GM19240 (cell line): Measurements from ENCODE around the gene GAL3ST3.
"Not testable (repeated sequence)": the region's sequence is repeated elsewhere in the genome, so short reads cannot be mapped to it uniquely, and the experiment has no call there.

ENCODE experiments used
- DNase-seq: peaks from one replicate; pipeline ENCODE4 v3.0.0; 2011; ENCODE audit warnings: low spot score; ENCODE audit not compliant: insufficient read length

The GAL3ST3 gene

DNA sequence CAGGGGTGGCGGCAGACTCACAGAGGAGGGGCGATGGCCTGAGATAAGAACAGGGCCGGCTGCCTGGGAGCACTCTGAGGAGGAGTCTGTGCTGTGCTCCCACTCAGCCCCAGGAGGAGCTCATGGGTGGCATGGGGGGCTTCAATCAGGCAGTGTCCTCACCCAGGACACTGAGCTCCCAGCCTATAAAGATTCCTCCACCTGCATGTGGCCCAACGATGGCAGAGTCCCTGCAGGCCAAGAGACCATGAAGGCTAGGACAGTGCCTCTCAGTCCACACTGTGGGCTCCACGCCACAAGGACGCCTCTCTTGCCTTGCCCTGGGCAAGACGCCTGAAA lies 35.2 kb downstream of the GAL3ST3 start:
- DNase-seq: no peak

DNA sequence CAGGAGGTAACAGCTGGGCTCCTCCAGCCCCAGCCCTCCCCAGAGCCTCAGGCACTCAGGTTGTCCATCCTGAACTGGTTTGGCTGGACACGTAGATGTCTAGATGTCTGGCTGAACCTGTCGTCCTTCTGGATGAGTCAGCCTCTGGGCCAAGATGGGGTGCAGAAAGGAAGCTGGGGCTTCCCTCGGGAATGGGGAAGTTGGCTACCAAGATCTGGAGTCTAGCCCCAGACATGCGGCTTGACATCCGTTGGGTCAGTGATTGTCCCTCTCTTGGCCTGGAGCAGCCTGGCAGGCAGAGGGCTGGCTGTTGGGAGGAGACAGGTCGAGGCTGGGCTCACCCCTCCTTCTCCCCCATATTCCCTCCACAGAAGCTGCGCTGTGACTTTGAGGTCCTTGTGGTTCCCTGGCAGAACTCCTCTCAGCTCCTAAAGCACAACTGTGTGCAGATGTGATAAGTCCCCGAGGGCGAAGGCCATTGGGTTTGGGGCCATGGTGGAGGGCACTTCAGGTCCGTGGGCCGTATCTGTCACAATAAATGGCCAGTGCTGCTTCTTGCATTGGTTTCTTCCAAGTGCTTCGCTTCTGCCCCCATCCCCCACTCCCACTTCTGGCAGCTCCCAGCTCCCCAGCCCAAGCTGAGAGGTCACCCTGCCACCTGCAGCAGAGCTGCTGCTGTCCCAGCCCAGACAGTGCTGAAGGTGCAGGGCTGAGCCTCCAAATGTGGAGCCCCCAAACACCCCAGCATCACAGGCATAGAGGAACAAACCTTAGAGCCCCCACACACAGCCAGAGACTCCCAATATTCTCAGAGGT lies 35.8 kb downstream of the GAL3ST3 start:
- no peak for DNase-seq

DNA sequence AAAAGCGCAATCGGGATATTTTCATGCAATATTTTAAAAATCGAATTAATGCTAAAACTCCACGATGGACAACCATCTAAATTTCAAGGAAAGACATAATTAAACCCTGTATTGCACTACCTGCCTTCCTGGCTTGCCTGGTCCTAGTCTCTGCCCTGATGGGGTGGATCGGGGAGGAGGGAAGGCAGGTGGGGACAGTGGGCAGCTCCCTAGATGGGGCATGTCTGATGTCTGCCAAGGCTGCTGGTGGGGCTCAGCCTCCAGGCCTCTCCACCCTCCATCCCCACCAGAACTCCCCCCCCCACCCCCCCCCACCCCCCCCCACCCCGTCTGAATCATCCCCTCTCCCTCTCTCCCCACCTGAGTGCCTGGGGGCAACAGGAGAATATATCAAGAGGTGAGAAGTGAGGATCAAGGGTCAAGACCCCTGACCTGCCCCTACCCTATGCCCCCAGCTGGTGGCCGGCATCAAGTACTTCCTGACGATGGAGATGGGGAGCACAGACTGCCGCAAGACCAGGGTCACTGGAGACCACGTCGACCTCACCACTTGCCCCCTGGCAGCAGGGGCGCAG lies 36.5 kb downstream of the GAL3ST3 start:
- DNase-seq: no peak

DNA sequence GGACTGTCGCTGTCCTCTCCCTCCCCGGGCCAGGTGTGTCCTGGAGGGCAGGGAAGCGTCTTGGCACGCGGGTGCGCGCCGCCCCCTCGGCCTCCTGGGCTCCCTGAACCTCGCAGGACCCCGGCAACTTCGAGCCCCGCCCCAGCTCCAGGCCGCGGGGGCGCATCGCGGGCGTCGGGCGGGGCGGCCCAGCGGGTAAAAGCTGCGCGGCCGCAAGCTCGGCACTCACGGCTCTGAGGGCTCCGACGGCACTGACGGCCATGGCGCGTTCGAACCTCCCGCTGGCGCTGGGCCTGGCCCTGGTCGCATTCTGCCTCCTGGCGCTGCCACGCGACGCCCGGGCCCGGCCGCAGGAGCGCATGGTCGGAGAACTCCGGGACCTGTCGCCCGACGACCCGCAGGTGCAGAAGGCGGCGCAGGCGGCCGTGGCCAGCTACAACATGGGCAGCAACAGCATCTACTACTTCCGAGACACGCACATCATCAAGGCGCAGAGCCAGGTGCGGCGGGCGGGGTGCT lies 37.1 kb downstream of the GAL3ST3 start, which contains the start of gene CST6:
Gene CST6 (plus strand): TSS at position 224 of the 519 bp plus-strand sequence. CDS start 37 bp downstream, at position 261.
- no peak for DNase-seq

DNA sequence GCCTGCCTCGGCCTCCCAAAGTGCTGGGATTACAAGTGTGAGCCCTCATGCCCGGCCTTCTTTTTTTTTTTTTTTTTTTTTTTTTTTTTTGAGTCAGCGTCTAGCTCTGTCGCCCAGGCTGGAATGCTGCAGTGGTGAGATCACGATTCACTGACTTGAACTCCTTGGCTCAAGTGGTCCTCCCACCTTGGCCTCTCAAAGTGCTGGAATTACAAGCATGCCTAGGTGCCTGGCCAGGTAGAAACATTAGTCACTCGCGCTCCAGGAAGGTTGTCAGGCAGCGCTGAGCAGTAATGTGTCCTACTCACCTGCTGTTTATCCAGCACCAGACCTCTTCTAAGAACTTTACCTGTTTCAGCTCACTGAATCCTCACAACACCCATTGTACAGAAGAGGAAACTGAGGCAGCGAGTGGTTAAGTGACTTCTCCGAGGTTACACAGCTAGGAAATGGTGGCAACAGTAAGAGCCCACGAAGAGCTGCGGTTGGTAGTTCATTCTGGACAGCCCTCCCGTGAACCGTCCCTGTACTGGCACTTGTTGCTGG lies 37.6 kb downstream of the GAL3ST3 start:
- no peak for DNase-seq

DNA sequence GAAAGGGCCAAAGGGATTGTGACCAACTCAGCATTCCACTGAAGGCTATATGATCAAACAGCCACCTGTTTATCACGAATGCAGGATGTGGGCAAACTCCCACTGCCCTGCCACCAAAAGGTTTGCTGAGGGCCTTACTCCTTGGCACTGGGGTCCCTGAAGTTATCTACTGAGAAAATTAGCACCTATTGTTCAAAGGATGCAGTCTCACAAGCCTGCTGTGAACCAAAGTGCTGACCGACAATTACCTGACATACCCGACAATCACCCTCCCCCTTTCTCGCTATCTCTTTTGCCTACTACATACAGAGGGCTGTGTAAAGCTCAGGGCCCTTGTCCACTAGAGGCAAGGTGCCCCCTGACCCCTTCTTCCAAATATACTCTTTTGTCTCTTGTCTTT lies 38.9 kb downstream of the GAL3ST3 start:
- not testable (repeated sequence) for DNase-seq

DNA sequence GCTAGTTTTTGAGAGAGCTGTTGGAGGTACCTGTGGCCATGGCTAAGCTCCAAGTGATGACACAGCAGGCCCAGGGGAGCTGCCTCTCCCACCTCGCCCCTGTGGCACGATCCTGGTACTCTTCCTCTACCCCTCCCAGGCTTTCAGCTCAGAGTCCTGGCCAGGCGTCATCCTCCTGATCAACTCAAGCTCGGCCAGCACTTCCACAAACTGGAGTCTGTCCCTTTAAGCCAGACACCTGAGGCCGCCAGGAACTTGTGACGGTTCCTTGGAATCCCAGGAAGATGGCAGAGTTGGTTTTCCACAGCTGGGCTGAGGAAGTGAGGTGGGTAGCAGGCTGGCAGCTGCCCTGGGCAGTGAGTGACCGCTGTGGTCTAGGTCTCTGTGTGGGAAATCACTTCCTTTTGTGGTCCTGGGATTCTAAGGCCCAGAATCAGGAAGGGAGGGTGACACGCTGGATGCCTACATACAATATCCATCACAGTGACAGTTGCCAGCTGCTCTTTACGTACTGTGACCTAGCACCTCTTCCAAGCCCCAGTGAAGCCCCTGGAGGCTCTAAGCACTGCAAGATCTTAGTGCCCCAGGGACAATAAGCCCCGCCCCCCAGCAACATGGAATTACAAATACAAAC lies 40.4 kb downstream of the GAL3ST3 start:
- DNase-seq: no peak

DNA sequence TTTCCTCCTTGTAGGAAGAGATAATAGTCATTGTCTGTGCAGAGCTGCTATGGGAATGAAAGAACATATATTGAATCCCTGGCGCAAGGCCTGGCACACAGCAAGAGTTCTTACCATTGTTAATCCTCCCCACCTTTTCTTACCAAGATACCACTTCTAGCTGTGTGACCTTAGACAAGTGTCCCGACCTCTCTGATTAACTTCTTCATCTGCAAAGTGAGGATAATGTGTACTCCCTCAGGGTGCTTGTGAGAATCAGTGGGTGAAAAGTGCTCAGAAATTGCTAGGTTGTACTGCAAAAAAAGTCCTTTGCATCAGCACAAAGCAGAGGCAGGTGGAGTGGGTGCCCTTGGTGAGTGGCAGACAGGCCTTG lies 40.9 kb downstream of the GAL3ST3 start:
- DNase-seq: no peak

DNA sequence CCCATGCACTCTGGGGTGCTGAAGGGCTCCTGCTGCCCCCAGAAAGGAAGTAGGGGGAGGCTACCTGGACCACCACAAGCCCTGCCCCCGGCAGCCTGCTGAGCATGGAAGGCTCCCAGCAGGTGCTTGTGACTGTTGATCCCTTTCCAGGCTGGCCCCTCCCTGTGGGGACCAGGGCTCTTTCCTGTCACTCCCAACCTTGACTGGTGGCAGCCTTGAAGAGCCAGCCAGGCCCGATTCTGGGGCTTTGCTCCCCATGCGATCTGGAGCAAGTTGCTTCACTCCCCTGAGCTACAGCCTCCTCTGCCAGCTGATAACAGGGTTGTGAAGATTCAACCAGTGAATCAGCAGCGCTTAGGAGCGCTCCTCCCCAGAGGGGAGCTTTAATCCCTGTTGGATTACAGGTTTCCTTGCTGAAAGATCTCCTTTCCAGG lies 41.7 kb downstream of the GAL3ST3 start:
- DNase-seq: no peak

DNA sequence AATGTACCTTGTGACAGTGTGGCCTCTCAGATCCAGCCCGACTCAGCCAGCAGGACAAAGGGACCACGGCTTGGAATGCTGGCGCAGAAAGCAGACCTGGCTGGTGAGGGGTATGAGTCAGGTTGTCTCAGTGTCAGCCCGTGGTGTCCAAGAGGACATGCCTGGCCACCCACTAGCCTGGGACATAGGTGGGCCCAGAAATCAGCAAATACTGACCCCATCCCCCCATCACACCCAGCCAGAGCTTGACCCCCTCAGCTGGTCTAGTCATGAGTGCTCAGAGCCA lies 42.1 kb downstream of the GAL3ST3 start:
- DNase-seq: no peak

DNA sequence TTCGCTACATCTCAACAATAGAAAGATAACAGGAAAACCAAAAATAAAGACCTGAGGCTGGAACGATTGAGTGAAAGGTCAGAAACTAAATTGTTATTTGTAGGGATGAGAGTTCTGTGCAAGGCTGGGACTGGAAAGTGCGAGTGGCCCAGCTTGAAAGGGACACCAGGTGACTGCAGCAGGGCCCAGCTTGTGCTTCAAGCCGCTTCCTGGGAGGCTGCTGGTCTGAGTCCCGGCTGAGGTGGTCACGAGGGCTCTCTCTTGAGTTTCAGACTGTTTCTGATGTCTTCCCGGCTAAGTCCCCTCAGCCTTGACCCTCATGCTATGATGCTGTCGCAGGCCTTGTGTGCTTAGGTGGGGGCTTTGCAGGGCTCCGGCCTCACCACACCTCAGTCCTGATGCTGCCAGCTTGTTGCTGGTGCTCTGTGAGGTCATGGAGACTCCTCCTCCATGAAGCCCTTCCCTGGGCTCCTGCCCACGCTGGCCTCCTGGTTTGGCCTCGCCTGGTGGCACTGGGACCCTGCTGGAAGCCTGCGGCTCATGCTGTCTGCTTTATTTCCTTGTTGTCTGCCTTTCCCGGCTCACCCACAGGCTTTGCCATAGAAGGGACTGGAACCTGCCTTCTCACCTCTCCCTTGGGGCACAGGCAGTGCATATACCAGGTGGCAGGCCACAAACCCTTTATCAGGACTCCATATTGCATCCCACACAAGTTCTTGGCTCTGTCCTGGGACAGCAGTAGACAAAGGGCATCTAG lies 42.6 kb downstream of the GAL3ST3 start:
- DNase-seq: no peak

DNA sequence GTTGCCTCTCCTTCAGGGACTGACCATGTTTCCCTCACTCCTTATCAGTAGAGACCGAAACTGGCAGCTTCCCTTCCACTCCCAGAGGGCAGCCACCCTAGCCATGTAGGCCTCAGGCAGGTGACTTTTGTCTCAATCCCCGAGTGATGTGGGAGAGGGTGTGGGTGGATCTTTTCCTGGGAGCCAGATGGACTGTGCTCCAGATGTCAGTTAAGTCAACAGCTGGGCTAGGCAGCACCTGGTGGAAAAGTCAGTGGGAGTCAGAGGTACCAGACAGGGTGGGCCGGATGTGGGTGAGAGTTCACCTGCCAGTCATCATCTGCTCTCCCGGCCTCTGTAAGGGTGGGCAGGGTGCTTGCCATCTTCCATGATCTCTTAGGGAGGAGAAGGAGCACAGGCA lies 44.8 kb downstream of the GAL3ST3 start:
- DNase-seq: no peak

DNA sequence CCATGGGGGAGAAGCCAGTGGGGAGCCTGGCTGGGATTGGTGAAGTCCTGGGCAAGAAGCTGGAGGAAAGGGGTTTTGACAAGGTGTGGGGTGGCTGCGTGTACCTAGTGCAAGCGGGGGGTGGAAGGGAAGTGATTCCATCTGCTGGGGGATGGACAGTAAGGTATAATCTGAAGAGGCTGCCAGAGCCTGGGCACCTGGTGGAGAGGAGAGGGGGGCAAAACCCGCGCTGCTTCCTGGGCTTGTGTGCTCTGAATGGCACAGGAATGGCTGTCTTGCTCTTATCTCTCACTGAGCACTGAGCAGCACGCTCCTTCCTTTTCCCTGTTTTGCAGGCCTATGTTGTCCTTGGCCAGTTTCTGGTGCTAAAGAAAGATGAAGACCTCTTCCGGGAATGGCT lies 45.7 kb downstream of the GAL3ST3 start:
- DNase-seq: no peak

DNA sequence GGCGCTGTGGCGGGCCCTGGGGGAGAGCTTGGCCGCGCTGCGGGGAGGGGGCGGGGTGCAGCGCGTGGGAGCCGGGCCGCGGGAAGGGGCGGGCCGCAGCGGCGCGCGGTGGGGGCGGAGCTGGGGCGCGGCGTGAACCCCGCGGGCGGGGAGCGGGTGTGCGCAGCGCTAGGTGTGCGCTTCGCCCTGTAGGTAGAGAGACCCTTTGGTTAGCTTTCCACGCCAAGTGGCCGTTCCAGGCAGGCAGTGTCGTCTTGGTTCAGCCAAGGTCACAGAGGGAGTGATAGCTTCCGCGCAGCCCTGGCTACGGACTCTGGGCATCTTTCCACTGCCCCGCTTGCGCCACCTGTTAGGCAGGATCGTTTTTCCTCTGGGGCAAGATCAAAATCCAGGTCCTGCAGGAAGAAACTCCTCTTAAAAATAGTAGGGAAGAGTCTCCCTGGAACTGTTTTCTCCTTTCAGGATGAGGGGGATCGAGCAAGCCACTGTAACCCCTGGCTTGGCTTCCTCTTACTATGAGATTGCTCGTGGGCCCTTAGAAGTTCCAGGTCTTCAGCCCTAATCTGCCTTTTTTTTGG lies 46.2 kb downstream of the GAL3ST3 start:
- peak; percentile 67 for DNase-seq

DNA sequence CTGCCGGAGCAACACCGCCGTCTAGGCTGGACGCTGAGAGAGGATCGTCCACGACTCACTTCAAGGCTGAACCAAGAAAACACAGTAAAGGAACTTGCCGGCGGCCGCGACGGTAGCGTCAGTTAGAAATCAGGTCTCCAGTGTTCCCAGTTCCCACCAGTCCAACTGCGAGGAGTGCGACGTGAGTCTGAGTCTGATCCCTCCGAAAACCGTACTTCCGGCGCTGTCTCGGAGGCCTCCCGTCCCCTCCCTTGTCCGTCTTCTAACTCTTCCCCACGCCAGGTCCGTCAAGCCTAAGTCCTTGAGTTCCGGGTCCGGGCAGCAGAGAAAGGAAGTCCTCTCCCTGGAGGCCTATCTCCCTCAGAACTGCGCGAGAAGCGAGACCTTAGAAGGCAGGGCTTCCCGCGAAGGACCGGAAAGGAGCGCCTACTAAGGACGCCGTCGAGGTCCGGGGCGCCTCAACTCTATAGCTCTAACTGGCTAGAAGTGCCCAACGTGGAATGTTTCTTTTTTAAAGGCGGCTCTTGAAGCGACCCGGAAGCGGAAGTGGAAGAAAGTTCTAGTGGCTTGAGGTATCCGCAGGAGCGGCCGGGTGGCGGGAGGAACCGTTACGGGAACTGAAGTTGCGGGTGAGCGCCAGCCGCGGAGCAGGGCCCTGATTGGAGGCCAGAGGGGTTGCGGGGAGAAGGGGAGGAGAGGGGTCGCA lies 46.9 kb downstream of the GAL3ST3 start, which contains the start of the genes BANF1 and EIF1AD:
Gene BANF1 (plus strand): TSS at position 562 of the 706 bp plus-strand sequence. CDS start 748 bp downstream, outside the sequence.
Gene EIF1AD (minus strand): TSS at position 216 of the 706 bp plus-strand sequence. CDS start 1,768 bp downstream, outside the sequence.
- peak; percentile 91 for DNase-seq

DNA sequence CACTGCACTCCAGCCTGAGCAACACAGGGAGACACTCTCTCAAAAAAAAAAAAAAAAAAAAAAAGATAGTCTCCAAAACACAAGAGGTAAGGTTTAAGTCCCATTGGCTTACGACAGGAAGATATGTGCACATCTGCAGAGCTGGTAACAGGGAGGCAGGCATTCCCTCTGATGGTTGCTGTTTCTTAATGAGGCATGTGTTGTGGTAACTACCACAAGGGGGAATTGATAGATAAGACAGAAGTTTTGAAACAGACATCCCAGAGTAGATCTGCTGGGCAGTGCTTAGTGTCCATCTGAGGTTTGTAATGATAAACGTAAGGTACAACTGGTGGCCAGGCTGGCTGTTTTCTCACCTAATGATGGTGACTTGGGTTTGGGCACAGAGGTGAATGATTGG lies 51.7 kb downstream of the GAL3ST3 start:
- DNase-seq: no peak

DNA sequence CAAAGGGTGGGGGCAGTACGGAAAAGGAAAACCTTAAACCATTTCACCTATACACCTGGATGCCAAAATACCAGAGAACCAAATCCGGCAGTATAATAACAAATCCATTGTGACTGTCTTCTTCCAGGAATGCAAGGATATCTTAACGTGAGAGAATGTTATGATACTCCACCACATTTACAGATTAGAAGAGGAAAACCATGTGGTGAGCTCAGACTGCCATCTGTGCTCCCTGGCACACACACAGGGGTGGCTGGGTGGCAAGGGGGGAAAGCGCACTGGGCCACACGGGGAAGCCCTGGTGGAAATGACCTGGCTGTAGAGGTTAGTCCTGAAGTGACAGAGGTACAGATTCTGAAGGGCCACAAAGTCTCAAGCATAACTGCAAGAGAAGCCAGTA lies 56.9 kb downstream of the GAL3ST3 start:
- no peak for DNase-seq
